Measurements from ENCODE around the gene TOX2. TPM values are rescaled to one million over a fixed set of nuclear protein-coding genes. Genes with fewer than 3 reads are reported as not detected.

Gene TOX2
- total RNA-seq, 1 donor from 2014 or later = 0.16 TPM

- Histone ChIP-seq H3K4me3 (ENCODE audit: insufficient read depth, low read depth, low read length) (no peak overlapping the region), H3K4me2 (ENCODE audit: low read length) (no peak overlapping the region), H3K36me3 (ENCODE audit: insufficient read depth, low read length) (no peaks in the 10 kb centered on the region), H3K27ac (ENCODE audit: low read depth, low read length) (no peak overlapping the region), H3K9me3 (ENCODE audit: insufficient read depth, low read depth, low read length) (no peaks in the 10 kb centered on the region), H3K27me3 (ENCODE audit: insufficient read depth, low read length) (peaks cover 4% of the 10 kb centered on the region), H3K4me1 (ENCODE audit: insufficient read depth, low read length) (peaks cover 12% of the 10 kb centered on the region), H2AFZ (ENCODE audit: low read depth, low read length) (no peak overlapping the region), H3K79me2 (ENCODE audit: insufficient read depth, low read length) (peaks cover 46% of the 10 kb centered on the region), H4K20me1 (ENCODE audit: insufficient read depth, low read length) (peaks cover 45% of the 10 kb centered on the region), H3K9ac (ENCODE audit: low read length) (no peak overlapping the region)
- FAIRE-seq = no peak
- TF ChIP-seq CTCF (IDR thresholded peaks at IDR 0.05; ENCODE audit: insufficient read depth, low read depth, low read length) (no peak), EZH2 (IDR thresholded peaks at IDR 0.05; ENCODE audit: insufficient read depth, low read length) (no peak)
- H3K4me1 Mint-ChIP-seq (ENCODE audit: low read depth, unreplicated experiment) = no peaks in the 10 kb centered on the region
- no peaks in the 10 kb centered on the region for H3K36me3 Mint-ChIP-seq (ENCODE audit: low read depth, unreplicated experiment)
- no peak for DNase-seq (ENCODE audit: low read depth)
- H3K27ac Mint-ChIP-seq (ENCODE audit: unreplicated experiment) = no peak overlapping the region
- H3K27me3 Mint-ChIP-seq (ENCODE audit: low read depth, unreplicated experiment) = peaks cover 88% of the 10 kb centered on the region
- peaks cover 5% of the 10 kb centered on the region for H3K9me3 Mint-ChIP-seq (ENCODE audit: unreplicated experiment)
- H3K4me3 Mint-ChIP-seq (ENCODE audit: unreplicated experiment) = no peak overlapping the region
Observed at GRCh38 chr20:43922614-43923013, 8.0 kb downstream of the TOX2 start.

GRCh38 chr20:43923322-43923721 lies 8.7 kb downstream of the TOX2 start:
- no peaks in the 10 kb centered on the region for H3K36me3 ChIP-seq (ENCODE audit: insufficient read depth, low read length)
- no peaks in the 10 kb centered on the region for H3K9me3 ChIP-seq (ENCODE audit: insufficient read depth, low read depth, low read length)
- peaks cover 40% of the 10 kb centered on the region for H3K79me2 ChIP-seq (ENCODE audit: insufficient read depth, low read length)
- H4K20me1 ChIP-seq (ENCODE audit: insufficient read depth, low read length) = peaks cover 49% of the 10 kb centered on the region
- no peak for TF ChIP-seq EZH2 (IDR thresholded peaks at IDR 0.05; ENCODE audit: insufficient read depth, low read length)
- no peak for TF ChIP-seq CTCF (IDR thresholded peaks at IDR 0.05; ENCODE audit: insufficient read depth, low read depth, low read length)
- H3K4me1 Mint-ChIP-seq (ENCODE audit: low read depth, unreplicated experiment) = no peaks in the 10 kb centered on the region
- no peak overlapping the region for H3K27ac Mint-ChIP-seq (ENCODE audit: unreplicated experiment)
- no peak overlapping the region for H3K4me2 ChIP-seq (ENCODE audit: low read length)
- peaks cover 12% of the 10 kb centered on the region for H3K4me1 ChIP-seq (ENCODE audit: insufficient read depth, low read length)
- H3K36me3 Mint-ChIP-seq (ENCODE audit: low read depth, unreplicated experiment) = no peaks in the 10 kb centered on the region
- no peak overlapping the region for H2AFZ ChIP-seq (ENCODE audit: low read depth, low read length)
- DNase-seq (ENCODE audit: low read depth) = no peak
- no peak overlapping the region for H3K27ac ChIP-seq (ENCODE audit: low read depth, low read length)
- no peak overlapping the region for H3K9ac ChIP-seq (ENCODE audit: low read length)
- no peak for FAIRE-seq
- H3K4me3 ChIP-seq (ENCODE audit: insufficient read depth, low read depth, low read length) = no peak overlapping the region
- H3K27me3 ChIP-seq (ENCODE audit: insufficient read depth, low read length) = peaks cover 4% of the 10 kb centered on the region
- peaks cover 5% of the 10 kb centered on the region for H3K9me3 Mint-ChIP-seq (ENCODE audit: unreplicated experiment)
- H3K27me3 Mint-ChIP-seq (ENCODE audit: low read depth, unreplicated experiment) = peaks cover 85% of the 10 kb centered on the region
- no peak overlapping the region for H3K4me3 Mint-ChIP-seq (ENCODE audit: unreplicated experiment)

GRCh38 chr20:43923917-43924316 lies 9.3 kb downstream of the TOX2 start:
- peaks cover 12% of the 10 kb centered on the region for H3K4me1 ChIP-seq (ENCODE audit: insufficient read depth, low read length)
- H3K36me3 ChIP-seq (ENCODE audit: insufficient read depth, low read length) = no peaks in the 10 kb centered on the region
- H3K4me2 ChIP-seq (ENCODE audit: low read length) = no peak overlapping the region
- FAIRE-seq (no peak), DNase-seq (ENCODE audit: low read depth) (no peak)
- peaks cover 36% of the 10 kb centered on the region for H3K79me2 ChIP-seq (ENCODE audit: insufficient read depth, low read length)
- no peak overlapping the region for H3K4me3 ChIP-seq (ENCODE audit: insufficient read depth, low read depth, low read length)
- H3K9me3 ChIP-seq (ENCODE audit: insufficient read depth, low read depth, low read length) = no peaks in the 10 kb centered on the region
- TF ChIP-seq EZH2 (IDR thresholded peaks at IDR 0.05; ENCODE audit: insufficient read depth, low read length) (no peak), CTCF (IDR thresholded peaks at IDR 0.05; ENCODE audit: insufficient read depth, low read depth, low read length) (no peak)
- H3K27me3 ChIP-seq (ENCODE audit: insufficient read depth, low read length) = peaks cover 4% of the 10 kb centered on the region
- H2AFZ ChIP-seq (ENCODE audit: low read depth, low read length) = no peak overlapping the region
- H3K9ac ChIP-seq (ENCODE audit: low read length) = no peak overlapping the region
- Mint-ChIP-seq H3K36me3 (ENCODE audit: low read depth, unreplicated experiment) (no peaks in the 10 kb centered on the region), H3K27ac (ENCODE audit: unreplicated experiment) (no peak overlapping the region), H3K27me3 (ENCODE audit: low read depth, unreplicated experiment) (peaks cover 84% of the 10 kb centered on the region), H3K4me3 (ENCODE audit: unreplicated experiment) (no peak overlapping the region), H3K4me1 (ENCODE audit: low read depth, unreplicated experiment) (no peaks in the 10 kb centered on the region), H3K9me3 (ENCODE audit: unreplicated experiment) (peaks cover 5% of the 10 kb centered on the region)
- H3K27ac ChIP-seq (ENCODE audit: low read depth, low read length) = no peak overlapping the region
- H4K20me1 ChIP-seq (ENCODE audit: insufficient read depth, low read length) = peaks cover 46% of the 10 kb centered on the region
